Measurements from ENCODE around the gene TNNI2.

DNA sequence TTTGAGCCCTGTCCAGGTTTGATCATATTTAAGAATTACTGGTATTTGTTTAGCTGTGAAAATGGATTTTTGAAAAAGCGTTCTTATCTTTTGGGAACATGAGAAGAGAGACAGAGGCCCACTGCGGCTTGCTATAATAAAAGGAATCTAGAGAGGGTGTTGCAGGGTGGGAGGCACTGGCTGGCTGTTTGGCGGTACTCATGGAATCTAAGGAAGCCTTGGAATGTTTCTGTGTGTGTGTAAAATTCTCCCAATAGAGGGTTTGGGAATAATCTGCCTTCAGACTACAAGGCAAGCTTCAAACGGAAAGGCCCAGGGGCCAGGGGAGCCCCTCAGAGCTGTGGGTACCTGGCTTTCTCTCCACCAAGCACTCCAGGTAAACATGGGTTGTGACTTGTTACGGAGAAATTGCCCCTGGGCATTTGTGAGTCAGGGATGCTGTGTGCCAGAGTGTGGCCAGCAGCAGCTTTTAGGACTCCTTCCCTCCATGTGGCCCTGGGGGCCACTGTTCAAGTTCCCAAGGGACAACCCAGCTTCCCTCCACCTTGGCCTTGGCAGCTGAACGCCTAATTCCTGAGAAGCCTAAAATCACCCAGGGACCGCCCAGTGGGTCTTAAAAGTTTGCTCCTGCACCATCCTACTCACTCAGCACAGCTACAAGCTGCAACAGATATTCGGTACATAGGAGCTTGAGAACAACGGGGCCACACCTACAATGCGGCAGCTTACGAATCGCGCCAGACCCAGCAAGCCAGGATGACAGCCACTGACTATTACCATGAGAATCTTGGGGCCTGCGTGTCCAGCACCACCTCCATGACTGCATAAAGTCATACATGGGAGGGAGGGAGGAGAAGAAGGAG, 18.1 kb upstream of the TNNI2 start:
- no peak for TF ChIP-seq CTCF (IDR thresholded peaks at IDR 0.05)
- TF ChIP-seq EP300 (IDR thresholded peaks at IDR 0.05): no peak

Data from suprapubic skin (tissue), 3 donors.